ENCODE data around the gene POLR1A.

Gene POLR1A

GRCh38 chr2:86105252-86105968 is at the start of gene POLR1A:
TSS of gene POLR1A (minus strand) at chr2:86105886. CDS start at chr2:86105776, 110 bp downstream.
- peak; percentile 86 to 91 for DNase-seq

GRCh38 chr2:86150502-86150901 is 44.8 kb upstream of the POLR1A start:
- no peak for DNase-seq

GRCh38 chr2:86147793-86148192 is 42.1 kb upstream of the POLR1A start:
- no peak for DNase-seq

GRCh38 chr2:86143926-86144685 is 38.4 kb upstream of the POLR1A start:
- no peak for DNase-seq

- DNase-seq: peak; percentile 26 to 53
Measured at GRCh38 chr2:86143307-86143706, 37.6 kb upstream of the POLR1A start.

GRCh38 chr2:86142436-86143257 is 37.0 kb upstream of the POLR1A start:
- DNase-seq: peak; percentile 21 to 34

GRCh38 chr2:86140969-86141392 is 35.3 kb upstream of the POLR1A start:
- DNase-seq: peak in 1 of 2 donors; percentile 32

- DNase-seq: no peak
Measured at GRCh38 chr2:86139981-86140380, 34.3 kb upstream of the POLR1A start.

- no peak for DNase-seq
Measured at GRCh38 chr2:86138736-86139625, 33.3 kb upstream of the POLR1A start.

GRCh38 chr2:86136141-86136540 is 30.5 kb upstream of the POLR1A start:
- DNase-seq: no peak

- DNase-seq: no peak
Measured at GRCh38 chr2:86135653-86136052, 30.0 kb upstream of the POLR1A start.

GRCh38 chr2:86134709-86135108 is 29.0 kb upstream of the POLR1A start:
- DNase-seq: no peak

- no peak for DNase-seq
Measured at GRCh38 chr2:86124683-86125082, 19.0 kb upstream of the POLR1A start.

GRCh38 chr2:86123328-86123925 is 17.7 kb upstream of the POLR1A start:
- peak in 1 of 2 donors; percentile 47 for DNase-seq

- no peak for DNase-seq
Measured at GRCh38 chr2:86118130-86118529, 12.4 kb upstream of the POLR1A start.

GRCh38 chr2:86107031-86107430 is 1.3 kb upstream of the POLR1A start:
- no peak for DNase-seq

GRCh38 chr2:86105969-86106945 is 571 bp upstream of the POLR1A start, which contains the start of gene PTCD3:
TSS of gene PTCD3 (plus strand) at chr2:86106235. CDS start at chr2:86106248, 13 bp downstream.
- DNase-seq: peak; percentile 95 to 96

GRCh38 chr2:86102157-86102556 is 3.5 kb downstream of the POLR1A start:
- no peak for DNase-seq

GRCh38 chr2:86097913-86098312 is 7.8 kb downstream of the POLR1A start:
- no peak for DNase-seq

- no peak for DNase-seq
Measured at GRCh38 chr2:86097114-86097896, 8.4 kb downstream of the POLR1A start.

All from inflammatory macrophage treated with lipopolysaccharide for 1 hour (primary cell).